WTC11 (cell line): ENCODE data around the gene FARSA. TPM values are rescaled to one million over a fixed set of nuclear protein-coding genes. Genes with fewer than 3 reads are reported as not detected.
"Not testable (repeated sequence)": the region's sequence is repeated elsewhere in the genome, so short reads cannot be mapped to it uniquely, and the experiment has no call there.

Source experiments
- ATAC-seq: fragments of 200-7000 bp; cut with Tn5 transposase; 2 replicates; pipeline ENCODE4 v1.10.0; 2021; ENCODE audit warnings: mild to moderate bottlenecking, moderate library complexity
- CTCF ChIA-PET: fragments of 300-600 bp; sonication (Branson Sonifier 250); formaldehyde crosslinking; loops from one replicate; lab custom pipeline; 2021; ENCODE audit warnings: antibody characterized with exemption; lab: Charles Lee
- POLR2A ChIA-PET: fragments of 350-600 bp; sonication (Branson Sonifier 250); formaldehyde crosslinking; loops from one replicate; lab custom pipeline; 2021; ENCODE audit warnings: antibody characterized with exemption; lab: Charles Lee
- DNase-seq: peaks from one replicate; pipeline ENCODE4 v3.0.0; 2021; ENCODE audit warnings: low spot score
- H3K27ac Mint-ChIP-seq: 2 replicates; pipeline ENCODE4 v1.8.0; 2021; ENCODE audit warnings: mixed read lengths
- H3K27me3 Mint-ChIP-seq: 2 replicates; pipeline ENCODE4 v1.8.0; 2021; ENCODE audit warnings: low read depth, mild to moderate bottlenecking, moderate library complexity, mixed read lengths
- H3K36me3 Mint-ChIP-seq: 2 replicates; pipeline ENCODE4 v1.8.0; 2021; ENCODE audit warnings: mixed read lengths
- H3K4me1 Mint-ChIP-seq: 2 replicates; pipeline ENCODE4 v1.8.0; 2022; ENCODE audit warnings: mixed read lengths
- H3K4me3 Mint-ChIP-seq: 2 replicates; pipeline ENCODE4 v1.8.0; 2021; ENCODE audit warnings: mild to moderate bottlenecking, moderate library complexity, mixed read lengths
- H3K9me3 Mint-ChIP-seq: 2 replicates; pipeline ENCODE4 v1.8.0; 2021; ENCODE audit warnings: mixed read lengths
- AFF4 ChIP-seq: sonication (generic); formaldehyde crosslinking; IDR thresholded peaks from 2 replicates; pipeline ENCODE4 v1.8.1; 2023; ENCODE audit warnings: mild to moderate bottlenecking, missing genetic modification reagents, borderline replicate concordance
- ATF3 ChIP-seq: sonication (generic); formaldehyde crosslinking; conservative IDR thresholded peaks from 2 replicates; pipeline ENCODE4 v1.8.1; 2022; ENCODE audit warnings: mild to moderate bottlenecking, missing genetic modification reagents
- E2F5 ChIP-seq: sonication (generic); formaldehyde crosslinking; IDR thresholded peaks from 2 replicates; pipeline ENCODE4 v1.8.1; 2022; ENCODE audit warnings: mild to moderate bottlenecking, moderate library complexity, missing genetic modification reagents
- ELF4 ChIP-seq: sonication (generic); formaldehyde crosslinking; IDR thresholded peaks from 2 replicates; pipeline ENCODE4 v1.8.1; 2022; ENCODE audit warnings: low read depth, mild to moderate bottlenecking, moderate library complexity, missing genetic modification reagents
- EMX1 ChIP-seq: fragments of 250-450 bp; sonication (Bioruptor Pico); IDR thresholded peaks from 2 replicates; pipeline ENCODE4 v1.8.0; 2021; ENCODE audit warnings: mild to moderate bottlenecking
- ERG ChIP-seq: fragments of 250-450 bp; sonication (Bioruptor Pico); IDR thresholded peaks from 2 replicates; pipeline ENCODE4 v1.8.0; 2021; ENCODE audit warnings: mild to moderate bottlenecking
- IRF1 ChIP-seq: sonication (generic); formaldehyde crosslinking; IDR thresholded peaks from 2 replicates; pipeline ENCODE4 v1.8.0; 2023; ENCODE audit warnings: missing genetic modification reagents
- MLX ChIP-seq: sonication (generic); formaldehyde crosslinking; IDR thresholded peaks from 2 replicates; pipeline ENCODE4 v1.8.1; 2023; ENCODE audit warnings: mild to moderate bottlenecking, missing genetic modification reagents, moderate library complexity
- NFE2L1 ChIP-seq: sonication (generic); formaldehyde crosslinking; IDR thresholded peaks from 2 replicates; pipeline ENCODE4 v1.8.1; 2023; ENCODE audit warnings: missing genetic modification reagents
- NR1H2 ChIP-seq: sonication (generic); formaldehyde crosslinking; IDR thresholded peaks from 2 replicates; pipeline ENCODE4 v1.9.0; 2021; ENCODE audit warnings: mild to moderate bottlenecking, moderate library complexity, missing genetic modification reagents
- USF1 ChIP-seq: sonication (generic); formaldehyde crosslinking; IDR thresholded peaks from 2 replicates; pipeline ENCODE4 v1.8.0; 2022; ENCODE audit warnings: mild to moderate bottlenecking, missing genetic modification reagents
- ZNF121 ChIP-seq: sonication (generic); formaldehyde crosslinking; IDR thresholded peaks from 2 replicates; pipeline ENCODE4 v1.8.0; 2023; ENCODE audit warnings: missing genetic modification reagents
- ZNF219 ChIP-seq: sonication (generic); formaldehyde crosslinking; IDR thresholded peaks from 2 replicates; pipeline ENCODE4 v1.8.0; 2023; ENCODE audit warnings: missing genetic modification reagents, mild to moderate bottlenecking, borderline replicate concordance
- ZNF281 ChIP-seq: sonication (generic); formaldehyde crosslinking; IDR thresholded peaks from 2 replicates; pipeline ENCODE4 v1.8.0; 2023; ENCODE audit warnings: mild to moderate bottlenecking, missing genetic modification reagents
- ZNF317 ChIP-seq: sonication (generic); formaldehyde crosslinking; IDR thresholded peaks from 2 replicates; pipeline ENCODE4 v1.8.1; 2023; ENCODE audit warnings: low read depth, mild to moderate bottlenecking, moderate library complexity, missing genetic modification reagents, borderline replicate concordance
- ZNF423 ChIP-seq: fragments of 250-450 bp; sonication (Bioruptor Pico); IDR thresholded peaks from 2 replicates; pipeline ENCODE4 v2.1.2; 2022; ENCODE audit warnings: mild to moderate bottlenecking, moderate library complexity
- total RNA-seq: library from RNA; stranded (reverse); gene quantifications from 3 replicates; pipeline ENCODE4 v1.2.3, GENCODE V29; 2021

FARSA gene
- total RNA-seq, 1 experiment from 2014 or later = 108 TPM

- H3K27ac Mint-ChIP-seq = no peak overlapping the region
- H3K4me1 Mint-ChIP-seq = no peaks in the 10 kb centered on the region; the same call in 1 of the 2 replicates
- H3K9me3 Mint-ChIP-seq = no peaks in the 10 kb centered on the region
- no peak for DNase-seq
- peaks cover 11% of the 10 kb centered on the region for H3K27me3 Mint-ChIP-seq
- ChIA-PET CTCF (interaction anchor here (1.3 to 9.9 kb wide), 6 partner anchors 15 to 121 kb away, joined by 3 to 276 read pairs (median 64); no protein-coding TSS in a partner anchor), POLR2A (no interaction called here)
- ATAC-seq = no peak
- no peak for TF ChIP-seq ZNF317
- no peak for TF ChIP-seq NR1H2 (CRISPR knock-in tag)
- no peak for TF ChIP-seq MLX
- TF ChIP-seq NFE2L1 (CRISPR knock-in tag) = no peak
- no peak for TF ChIP-seq EMX1 (CRISPR knock-in tag)
- no peak for TF ChIP-seq ATF3 (CRISPR knock-in tag)
- no peak for TF ChIP-seq ZNF281 (CRISPR knock-in tag)
- H3K4me3 Mint-ChIP-seq = no peak overlapping the region
- H3K36me3 Mint-ChIP-seq = no peaks in the 10 kb centered on the region
Observed at GRCh38 chr19:12979974-12980373, 46.5 kb upstream of the FARSA start.

- TF ChIP-seq ZNF121 = peak; percentile 74
- H3K4me3 Mint-ChIP-seq, H3K27me3 Mint-ChIP-seq, H3K9me3 Mint-ChIP-seq, H3K36me3 Mint-ChIP-seq, ATAC-seq, H3K27ac Mint-ChIP-seq, H3K4me1 Mint-ChIP-seq, POLR2A ChIA-PET, DNase-seq: not testable (repeated sequence)
- CTCF ChIA-PET = interaction anchor here (0.5 to 9.9 kb wide), 11 partner anchors 10 to 1300 kb away, joined by 3 to 276 read pairs (median 18); no protein-coding TSS in a partner anchor
Observed at GRCh38 chr19:12976109-12976508, 42.6 kb upstream of the FARSA start.

GRCh38 chr19:12975221-12975741, 41.8 kb upstream of the FARSA start:
- POLR2A ChIA-PET = no interaction called here
- DNase-seq = no peak
- CTCF ChIA-PET = interaction anchor here (1.1 to 9.9 kb wide), 7 partner anchors 9 to 130 kb away, joined by 3 to 276 read pairs (median 18); no protein-coding TSS in a partner anchor
- no peaks in the 10 kb centered on the region for H3K36me3 Mint-ChIP-seq
- peaks cover 6% of the 10 kb centered on the region for H3K27me3 Mint-ChIP-seq
- H3K9me3 Mint-ChIP-seq = no peaks in the 10 kb centered on the region
- TF ChIP-seq ERG (CRISPR knock-in tag) (no peak), AFF4 (CRISPR knock-in tag) (no peak), ZNF423 (CRISPR knock-in tag) (no peak), ZNF219 (no peak), IRF1 (CRISPR knock-in tag) (no peak), ELF4 (no peak), EMX1 (CRISPR knock-in tag) (no peak), USF1 (CRISPR knock-in tag) (no peak), E2F5 (no peak)
- ATAC-seq = no peak
- H3K27ac Mint-ChIP-seq = no peak overlapping the region
- no peaks in the 10 kb centered on the region for H3K4me1 Mint-ChIP-seq
- H3K4me3 Mint-ChIP-seq = no peak overlapping the region
